Right hindlimb (tissue), 1 donor: ENCODE measurements around the gene BRD2.

Source experiments
- DNase-seq: peaks from one replicate; pipeline ENCODE4 v3.0.0-alpha.2; 2018

BRD2 gene

GRCh38 chr6:33001685-33002084 lies 33.3 kb downstream of the BRD2 start:
- no peak for DNase-seq

DNA sequence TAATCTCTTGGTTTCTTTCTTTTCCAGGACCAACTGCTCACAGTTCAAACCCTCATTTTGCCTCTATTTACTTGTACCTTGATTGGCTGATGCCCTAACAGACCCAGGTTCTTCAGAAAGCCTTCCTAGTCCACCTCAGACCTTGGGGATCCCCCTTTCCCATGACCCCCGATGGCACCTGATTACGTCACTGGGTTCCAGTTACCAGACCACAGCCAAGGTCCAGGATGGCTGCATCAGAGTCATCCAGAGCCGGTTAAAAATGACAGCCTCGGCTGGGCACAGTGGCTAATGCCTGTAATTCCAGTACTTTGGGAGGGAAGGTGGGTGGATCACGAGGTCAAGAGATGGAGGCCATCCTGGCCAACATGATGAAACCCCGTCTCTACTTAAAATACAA lies 36.5 kb downstream of the BRD2 start:
- DNase-seq = no peak

GRCh38 chr6:33007831-33008400 lies 39.5 kb downstream of the BRD2 start:
- no peak for DNase-seq

DNA sequence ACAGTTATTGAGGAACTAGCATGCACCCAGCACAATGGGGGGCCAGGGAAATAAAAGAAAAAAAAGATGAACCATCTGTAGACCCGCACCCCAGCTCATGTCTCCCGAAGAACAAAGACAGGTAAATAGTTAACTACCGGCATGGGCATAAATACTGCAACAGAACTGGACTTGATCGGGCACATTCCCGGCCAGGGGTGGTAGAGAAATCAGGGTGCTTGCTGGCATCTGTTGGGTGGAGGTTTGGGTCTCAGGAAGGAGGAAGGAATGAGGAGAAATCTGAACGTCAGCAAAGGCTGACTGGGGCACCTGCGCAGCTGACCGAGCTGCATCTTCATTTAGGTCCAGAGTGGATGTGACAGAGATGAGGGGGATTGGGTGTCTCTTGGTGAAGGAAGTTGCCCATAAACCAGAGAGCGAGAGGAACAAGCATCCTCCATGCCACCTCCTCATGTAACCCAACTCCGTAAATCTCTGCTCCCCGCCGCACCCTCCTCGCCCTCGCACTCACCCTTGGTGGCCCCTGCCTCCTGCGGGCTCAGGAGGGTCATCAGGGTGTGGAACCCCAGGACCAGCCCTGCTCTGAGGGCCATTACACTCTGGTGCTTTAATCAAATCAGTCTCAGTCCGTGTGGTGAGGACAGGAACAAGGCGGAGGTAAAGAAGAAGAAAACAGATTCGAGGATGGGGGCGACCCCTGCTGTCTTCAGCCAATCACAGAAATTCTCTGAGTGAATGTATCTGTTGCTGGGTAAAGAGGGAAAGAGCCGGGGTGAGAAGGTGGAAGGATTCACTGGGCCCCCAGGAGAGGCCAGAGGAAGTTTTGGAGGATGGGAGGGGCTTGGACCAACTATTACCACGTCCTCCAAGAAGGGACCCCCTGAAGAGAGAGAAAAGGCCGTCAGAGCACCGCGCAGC lies 40.8 kb downstream of the BRD2 start, which contains the start of gene HLA-DOA:
HLA-DOA (minus strand) TSS at position 648 of the 918 bp plus-strand sequence.
- peak; percentile 68 for DNase-seq

GRCh38 chr6:33010356-33010755 lies 42.0 kb downstream of the BRD2 start:
- no peak for DNase-seq

GRCh38 chr6:33013608-33014007 lies 45.2 kb downstream of the BRD2 start:
- no peak for DNase-seq

- DNase-seq = peak; percentile 46
These were observed 46.6 kb downstream of the BRD2 start for GRCh38 chr6:33014841-33015634.

DNA sequence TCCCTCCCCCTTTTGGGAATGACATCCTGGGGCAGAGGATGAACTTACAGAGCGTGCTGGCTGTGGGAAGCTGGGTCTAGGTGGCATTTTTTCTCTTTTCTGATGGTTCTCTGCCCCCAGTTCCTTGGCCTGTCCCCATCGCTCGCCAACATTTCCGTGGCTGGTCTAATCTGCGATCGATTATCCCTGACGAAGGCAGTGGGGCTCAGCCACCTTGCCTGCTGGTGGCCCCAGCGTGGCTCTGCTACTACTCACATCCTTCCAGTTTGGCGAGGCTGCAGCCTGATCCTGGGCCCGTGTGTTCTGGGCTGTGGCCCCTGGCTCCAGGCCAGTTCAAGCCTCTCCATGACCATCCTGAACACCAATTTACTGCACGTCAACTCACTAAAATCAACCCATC lies 47.4 kb downstream of the BRD2 start:
- no peak for DNase-seq

DNA sequence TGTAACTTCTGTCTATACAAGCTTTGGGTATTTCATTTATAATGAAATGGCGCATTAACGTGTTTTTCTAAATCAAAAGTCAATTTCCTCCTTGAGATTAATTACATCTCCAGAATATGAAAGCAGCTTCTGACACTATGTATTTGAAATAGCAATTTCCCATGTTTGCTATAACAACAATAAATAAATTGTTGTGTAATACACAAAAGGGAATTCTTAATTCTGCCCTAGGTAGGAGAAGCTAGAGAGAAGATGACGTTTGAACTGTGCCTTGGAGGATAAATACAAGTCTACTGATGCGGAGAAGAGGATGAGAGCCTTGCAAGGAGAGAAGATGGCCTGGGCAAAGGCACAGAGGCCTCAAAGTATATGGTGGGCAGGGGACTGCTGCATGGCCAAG lies 48.6 kb downstream of the BRD2 start:
- DNase-seq = no peak

DNA sequence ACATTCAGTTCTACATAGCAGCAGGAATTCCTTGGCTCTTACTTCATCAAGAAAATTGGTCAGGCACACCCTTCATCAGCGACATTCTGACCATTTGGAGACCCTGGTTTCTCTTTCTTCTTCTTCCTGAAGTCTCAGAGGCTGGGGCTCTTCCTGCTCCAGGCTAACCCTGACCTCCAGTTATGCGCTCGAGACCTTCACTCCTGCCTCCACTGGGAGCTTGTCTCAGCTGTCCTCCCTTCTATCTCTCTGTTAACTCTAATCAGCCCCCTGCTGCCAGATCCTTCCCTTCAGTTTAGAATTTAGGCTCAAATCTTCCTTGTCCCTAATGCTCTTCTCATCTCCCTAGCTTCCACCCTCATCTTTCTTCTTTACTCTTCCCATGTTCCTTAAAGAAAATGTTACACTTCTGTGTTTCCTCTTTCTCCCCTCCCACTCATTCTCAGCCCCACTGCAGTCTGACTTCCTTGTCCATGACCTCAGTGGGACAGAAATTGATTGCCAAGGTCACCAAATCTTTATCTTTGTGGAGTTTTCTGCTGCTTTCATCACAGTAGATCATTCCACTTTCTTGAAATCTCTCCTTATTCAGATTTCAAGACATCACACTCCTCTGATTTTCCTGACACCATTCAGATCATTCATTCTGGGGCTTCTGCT lies 49.4 kb downstream of the BRD2 start:
- no peak for DNase-seq

- no peak for DNase-seq
These were observed 50.0 kb downstream of the BRD2 start for GRCh38 chr6:33018418-33018817.

- no peak for DNase-seq
These were observed 50.5 kb downstream of the BRD2 start for GRCh38 chr6:33018904-33019303.

DNA sequence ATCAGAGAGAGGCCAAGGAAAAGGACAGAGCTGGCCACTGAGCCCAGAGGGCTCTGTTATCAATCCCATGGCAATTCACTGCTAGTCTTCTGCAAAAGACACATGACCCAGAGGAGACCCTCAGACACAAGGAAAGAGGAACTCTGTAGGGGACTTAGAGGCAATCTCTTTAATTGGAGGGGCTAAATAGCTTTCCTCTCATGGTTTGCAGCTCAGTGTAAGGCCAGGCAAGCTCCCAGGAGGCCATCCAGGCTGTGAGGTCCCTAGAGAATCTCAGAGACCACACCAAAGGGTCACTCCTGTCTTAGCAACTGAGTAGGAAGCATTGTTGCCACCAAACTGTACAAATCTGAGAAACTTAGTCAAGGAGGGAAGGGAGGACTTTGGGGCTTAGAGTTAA lies 51.0 kb downstream of the BRD2 start:
- no peak for DNase-seq

DNA sequence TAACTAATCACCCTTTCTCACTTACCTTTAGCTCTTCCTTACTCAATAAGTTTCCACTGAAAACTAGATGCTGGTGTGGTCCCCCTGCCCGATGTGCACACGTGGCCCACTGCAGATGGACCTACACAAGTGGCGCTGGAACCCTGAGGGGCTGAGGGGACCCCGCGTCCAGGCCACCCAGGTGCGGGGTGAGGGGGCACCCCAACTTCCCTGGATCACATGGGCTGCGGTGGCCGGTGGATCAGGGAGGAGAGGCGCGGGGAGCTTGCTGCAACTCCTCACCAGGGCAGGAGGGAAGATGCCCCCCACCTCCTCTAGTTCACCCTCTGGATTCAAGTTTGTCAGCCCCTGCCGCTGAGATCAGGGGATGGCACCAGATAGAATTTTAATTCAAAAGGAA lies 53.5 kb downstream of the BRD2 start:
- DNase-seq = no peak

DNA sequence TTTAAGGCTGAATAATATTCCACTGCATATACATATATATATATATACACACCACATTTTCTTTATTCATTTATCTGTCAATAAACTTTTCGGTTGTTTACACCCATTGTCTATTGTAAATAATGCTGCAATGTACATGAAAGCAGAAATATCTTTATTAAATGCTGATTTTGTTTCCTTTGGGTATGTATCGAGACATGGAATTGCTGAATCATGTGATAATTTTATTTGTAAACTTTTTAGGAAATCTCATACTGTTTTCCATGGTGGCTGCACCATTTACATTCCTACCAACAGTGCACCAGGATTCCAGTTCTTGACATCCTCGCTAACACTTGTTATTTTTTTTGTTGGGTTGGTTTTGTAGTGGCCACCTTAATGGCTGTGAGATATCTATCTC lies 55.1 kb downstream of the BRD2 start:
- no peak for DNase-seq

DNA sequence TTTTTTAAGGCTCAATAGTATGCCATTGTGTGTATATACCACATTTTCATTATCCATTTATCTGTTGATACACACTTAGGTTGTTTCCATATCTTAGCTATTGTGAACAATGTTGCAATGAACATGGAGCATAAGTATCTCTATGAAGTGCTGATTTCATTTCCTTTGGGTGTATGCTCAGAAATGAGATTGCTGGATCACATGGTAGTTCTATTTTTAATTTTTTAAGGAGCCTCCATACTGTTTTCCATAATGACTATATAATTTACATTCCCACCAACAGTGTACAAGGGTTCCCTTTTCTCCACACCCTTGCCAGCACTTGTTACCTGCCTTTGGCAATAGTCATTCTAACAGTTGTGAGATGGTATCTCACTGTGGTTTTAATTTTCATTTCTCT lies 56.1 kb downstream of the BRD2 start:
- DNase-seq = no peak

DNA sequence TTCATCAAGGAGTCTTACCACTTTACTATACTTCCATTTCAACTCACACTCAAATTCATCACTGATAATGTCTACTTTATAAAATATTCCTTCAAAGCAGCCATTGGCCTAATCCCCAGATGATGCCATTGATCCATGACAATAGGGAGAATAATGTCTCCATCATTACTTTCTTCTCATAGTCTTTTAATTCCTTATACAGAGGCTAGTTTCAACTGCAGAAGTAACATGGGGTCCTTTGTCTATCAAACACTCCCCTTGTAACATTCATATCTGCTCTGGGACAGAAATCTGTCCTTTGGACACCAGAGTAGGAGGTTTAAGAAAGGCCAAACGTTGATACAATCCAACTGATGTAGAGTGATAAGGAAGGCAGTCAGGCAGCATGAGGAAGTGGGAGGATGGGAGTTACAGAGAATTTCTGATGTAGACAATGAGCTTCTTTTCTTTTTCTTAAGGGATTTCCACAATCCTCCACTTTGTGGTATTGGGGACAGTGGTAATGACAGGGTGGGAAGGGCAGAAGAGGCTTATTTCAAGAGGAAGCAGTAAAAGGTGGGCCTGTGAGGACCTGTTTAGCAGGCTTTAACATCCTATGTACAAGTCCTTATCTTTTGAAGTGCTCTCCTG lies 59.9 kb downstream of the BRD2 start:
- no peak for DNase-seq

GRCh38 chr6:33029328-33030184 lies 61.2 kb downstream of the BRD2 start:
- DNase-seq = no peak

GRCh38 chr6:33030245-33030644 lies 61.9 kb downstream of the BRD2 start:
- no peak for DNase-seq
